Right forelimb (tissue), 1 donor: Measurements from ENCODE around the gene PBXIP1.
A peak's percentile ranks its signal among the peaks of the same experiment; 100 is the strongest.
"Not testable (repeated sequence)": the region's sequence is repeated elsewhere in the genome, so short reads cannot be mapped to it uniquely, and the experiment has no call there.

Experiments used
- DNase-seq: peaks from one replicate; pipeline ENCODE4 v3.0.0-alpha.2; 2018

Gene PBXIP1

GRCh38 chr1:154955718-154956543 lies at the start of gene PBXIP1:
TSS of gene PBXIP1 (minus strand) at chr1:154956099. CDS start at chr1:154953721, 2,378 bp downstream.
- DNase-seq: peak; percentile 89

GRCh38 chr1:155005076-155006011 lies 49.4 kb upstream of the PBXIP1 start:
- DNase-seq: no peak

- no peak for DNase-seq
Observed at GRCh38 chr1:155004352-155005075, 48.6 kb upstream of the PBXIP1 start.

- no peak for DNase-seq
Observed at GRCh38 chr1:155003766-155004351, 48.0 kb upstream of the PBXIP1 start.

GRCh38 chr1:155003227-155003765 lies 47.4 kb upstream of the PBXIP1 start:
- peak; percentile 69 for DNase-seq

- DNase-seq: peak; percentile 72
Observed at GRCh38 chr1:155002464-155003226, 46.7 kb upstream of the PBXIP1 start, which contains the start of gene ZBTB7B. TSS of gene ZBTB7B (plus strand) at chr1:155002802. CDS start at chr1:155014661, 11,859 bp downstream.

- peak; percentile 100 for DNase-seq
Observed at GRCh38 chr1:155001675-155002463, 46.0 kb upstream of the PBXIP1 start.

- DNase-seq: no peak
Observed at GRCh38 chr1:155001425-155001674, 45.5 kb upstream of the PBXIP1 start.

- peak; percentile 91 for DNase-seq
Observed at GRCh38 chr1:155000726-155001424, 45.0 kb upstream of the PBXIP1 start.

- DNase-seq: no peak
Observed at GRCh38 chr1:155000411-155000725, 44.5 kb upstream of the PBXIP1 start.

GRCh38 chr1:154999571-155000410 lies 43.9 kb upstream of the PBXIP1 start:
- DNase-seq: no peak

GRCh38 chr1:154998818-154999570 lies 43.1 kb upstream of the PBXIP1 start:
- DNase-seq: peak; percentile 85

- DNase-seq: no peak
Observed at GRCh38 chr1:154998201-154998780, 42.4 kb upstream of the PBXIP1 start.

- DNase-seq: no peak
Observed at GRCh38 chr1:154996966-154997701, 41.2 kb upstream of the PBXIP1 start.

GRCh38 chr1:154995301-154995983 lies 39.5 kb upstream of the PBXIP1 start:
- not testable (repeated sequence) for DNase-seq

GRCh38 chr1:154994591-154994990 lies 38.7 kb upstream of the PBXIP1 start:
- no peak for DNase-seq

- DNase-seq: no peak
Observed at GRCh38 chr1:154994269-154994587, 38.3 kb upstream of the PBXIP1 start.
